Tibial artery (tissue), 4 donors: Measurements from ENCODE around the gene TAS2R10.

ENCODE experiments used
- DNase-seq, 2 donors: peaks; one replicate each; pipeline ENCODE4 v3.0.0-alpha.2; 2019
- H3K27ac ChIP-seq, 2 donors: fragments of 200-600 bp; sonication (generic) in 1 of 2; 1 replicate in 1 of 2; 2 replicates in 1 of 2; pipeline ENCODE4 v1.5.1; 2018 to 2019; ENCODE audit warnings: mild to moderate bottlenecking in 1 of 2
- H3K27me3 ChIP-seq, 2 donors: fragments of 200-600 bp; sonication (generic) in 1 of 2; one replicate each; pipeline versions ENCODE4 v1.5.1 to v1.6.0; 2016 to 2019
- H3K36me3 ChIP-seq, 3 donors: fragments of 200-600 bp; sonication (generic) in 2 of 3; one replicate each; pipeline ENCODE4 v1.5.1; 2016 to 2019; ENCODE audit warnings: mild to moderate bottlenecking in 2 of 3
- H3K4me1 ChIP-seq, 4 donors: fragments of 200-600 bp; sonication (generic) in 2 of 4; 1 replicate in 3 of 4; 2 replicates in 1 of 4; pipeline ENCODE4 v1.5.1; 2016 to 2019
- H3K4me3 ChIP-seq, 2 donors: fragments of 200-600 bp; sonication (generic) in 1 of 2; 1 replicate in 1 of 2; 2 replicates in 1 of 2; pipeline ENCODE4 v1.5.1; 2018 to 2019; ENCODE audit warnings: mild to moderate bottlenecking in 2 of 2
- H3K9me3 ChIP-seq, 3 donors: fragments of 200-600 bp; sonication (generic) in 1 of 3; one replicate each; pipeline ENCODE4 v1.5.1; 2016 to 2019
- CTCF ChIP-seq, 2 experiments: fragments of 200-600 bp in 1 of 2; fragments of 450-650 bp in 1 of 2; IDR thresholded peaks; one replicate each; pipeline ENCODE4 v1.5.1; 2017 to 2019; ENCODE audit warnings: antibody characterized with exemption in 2 of 2, mild to moderate bottlenecking in 1 of 2, moderate library complexity in 1 of 2
- intact Hi-C: fragments of 100-400 bp; cut with DNase I; formaldehyde crosslinking; loops from one replicate; pipeline ENCODE4 v1.15.0; 2023; ENCODE audit warnings: low total_unique reads

TAS2R10 gene

GRCh38 chr12:10842862-10843261 is 16.7 kb upstream of the TAS2R10 start:
- TF ChIP-seq CTCF (IDR thresholded peaks at IDR 0.05): no peak
- DNase-seq: no peak
- no peaks in the 10 kb centered on the region for H3K4me1 ChIP-seq
- no peaks in the 10 kb centered on the region for H3K9me3 ChIP-seq
- H3K27ac ChIP-seq: no peak overlapping the region
- no peak overlapping the region for H3K4me3 ChIP-seq
- intact Hi-C loops: no loop called here
- H3K36me3 ChIP-seq: peaks cover 4 to 20% (median 12%) of the 10 kb centered on the region in 3 donors
- H3K27me3 ChIP-seq: no peaks in the 10 kb centered on the region

- H3K27ac ChIP-seq: no peak overlapping the region
- H3K4me1 ChIP-seq: no peaks in the 10 kb centered on the region
- DNase-seq: no peak
- H3K9me3 ChIP-seq: peaks cover 0 to 5% (median 0%) of the 10 kb centered on the region in 3 donors
- intact Hi-C loops: no loop called here
- no peaks in the 10 kb centered on the region for H3K27me3 ChIP-seq
- no peak for TF ChIP-seq CTCF (IDR thresholded peaks at IDR 0.05)
- H3K36me3 ChIP-seq: peaks cover 0 to 16% (median 10%) of the 10 kb centered on the region in 3 donors
- no peak overlapping the region for H3K4me3 ChIP-seq
Measured at GRCh38 chr12:10838461-10838860, 12.3 kb upstream of the TAS2R10 start.

DNA sequence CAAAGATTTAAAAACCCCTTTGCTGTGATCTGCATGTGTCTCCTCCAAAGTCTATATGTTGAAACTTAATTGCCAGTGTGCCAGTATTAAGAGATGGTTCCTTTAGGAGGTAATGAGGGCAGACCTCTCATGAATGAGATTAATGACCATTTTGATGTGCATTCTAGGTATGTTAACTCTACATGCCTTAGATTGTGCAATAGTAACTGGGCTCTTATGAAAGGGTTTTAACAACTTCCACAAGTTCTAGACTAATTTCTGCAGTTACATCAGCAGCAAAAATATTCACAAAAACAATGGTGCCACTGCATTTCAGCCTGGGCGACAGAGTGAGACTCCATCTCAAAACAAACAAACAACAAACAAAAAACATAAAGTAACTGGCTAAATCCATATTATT is 3.8 kb upstream of the TAS2R10 start:
- H3K4me3 ChIP-seq: no peak overlapping the region
- no peak for DNase-seq
- intact Hi-C loops: no loop called here
- no peaks in the 10 kb centered on the region for H3K4me1 ChIP-seq
- H3K27ac ChIP-seq: no peak overlapping the region
- H3K9me3 ChIP-seq: no peaks in the 10 kb centered on the region
- TF ChIP-seq CTCF (IDR thresholded peaks at IDR 0.05): no peak
- no peaks in the 10 kb centered on the region for H3K36me3 ChIP-seq
- H3K27me3 ChIP-seq: no peaks in the 10 kb centered on the region

DNA sequence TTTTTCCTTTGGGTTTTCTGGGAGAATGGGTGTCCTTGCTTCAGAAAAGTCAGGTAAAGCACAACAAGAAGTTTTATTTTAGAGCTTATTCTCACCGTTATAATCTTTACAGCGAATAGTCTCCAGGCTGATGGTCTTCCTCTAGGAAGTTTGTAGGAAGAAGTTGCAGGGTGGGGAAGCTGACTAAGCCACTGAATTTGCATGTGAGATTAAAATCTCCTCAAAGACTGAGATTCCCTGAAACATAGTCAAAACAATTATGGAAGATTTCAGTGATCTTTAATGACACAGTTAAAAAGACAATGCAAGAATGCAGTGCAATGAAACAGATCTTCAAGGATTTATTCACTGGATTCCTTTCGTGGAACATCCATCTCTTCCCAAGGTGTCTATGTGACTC is 1.2 kb downstream of the TAS2R10 start:
- TF ChIP-seq CTCF (IDR thresholded peaks at IDR 0.05): no peak
- H3K4me3 ChIP-seq: no peak overlapping the region
- H3K4me1 ChIP-seq: no peaks in the 10 kb centered on the region
- intact Hi-C loops: no loop called here
- no peaks in the 10 kb centered on the region for H3K9me3 ChIP-seq
- H3K27me3 ChIP-seq: no peaks in the 10 kb centered on the region
- no peak overlapping the region for H3K27ac ChIP-seq
- DNase-seq: no peak
- H3K36me3 ChIP-seq: no peaks in the 10 kb centered on the region

DNA sequence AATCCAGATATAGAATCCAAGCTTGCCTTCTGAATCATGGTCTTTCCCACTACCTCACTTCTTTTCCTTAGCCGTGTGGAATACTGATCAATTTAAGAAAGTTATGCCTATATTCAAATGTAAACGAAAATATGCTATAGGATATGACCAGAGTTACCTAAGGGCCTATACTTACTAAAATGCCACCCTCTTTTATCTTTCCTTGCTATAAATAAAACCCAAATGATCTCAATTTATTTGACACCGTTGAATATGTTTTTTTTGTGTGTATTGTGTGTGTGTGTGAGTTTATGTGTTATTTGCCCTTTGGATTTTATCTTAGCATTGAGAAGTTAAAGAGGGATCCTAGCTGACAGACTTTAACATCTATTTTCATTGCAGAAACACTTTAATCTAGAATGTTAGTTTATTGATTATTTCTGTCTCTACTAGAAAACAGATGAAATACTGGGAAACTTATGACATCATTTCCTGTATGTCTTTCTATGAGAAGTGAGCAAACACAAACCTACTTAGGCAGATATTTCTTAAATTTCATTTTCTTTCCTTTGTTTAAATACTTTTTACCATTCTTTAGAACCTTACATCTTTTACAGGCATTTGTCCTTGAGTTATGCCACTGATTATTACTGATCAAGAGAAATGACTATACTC is 14.1 kb downstream of the TAS2R10 start:
- H3K27ac ChIP-seq: no peak overlapping the region
- H3K9me3 ChIP-seq: no peaks in the 10 kb centered on the region
- no peaks in the 10 kb centered on the region for H3K36me3 ChIP-seq
- H3K4me1 ChIP-seq: no peaks in the 10 kb centered on the region
- no peak for TF ChIP-seq CTCF (IDR thresholded peaks at IDR 0.05)
- H3K4me3 ChIP-seq: no peak overlapping the region
- H3K27me3 ChIP-seq: no peaks in the 10 kb centered on the region
- no peak for DNase-seq
- intact Hi-C loops: no loop called here

- Histone ChIP-seq H3K4me3 (no peak within 1 kb of the TSS), H3K27me3 (no peaks in the 10 kb centered on the region), H3K36me3 (no peaks in the 10 kb centered on the region), H3K4me1 (no peaks in the 10 kb centered on the region), H3K9me3 (no peaks in the 10 kb centered on the region), H3K27ac (no peak within 1 kb of the TSS)
- DNase-seq: no peak
- no peak for TF ChIP-seq CTCF (IDR thresholded peaks at IDR 0.05)
- intact Hi-C loops: no loop called here
Measured at GRCh38 chr12:10810068-10810467, 16.1 kb downstream of the TAS2R10 start, which contains the start of gene TAS2R9. Gene TAS2R9 (minus strand): TSS chr12:10810168. CDS start chr12:10810075, 93 bp downstream.
